H1 (cell line): ENCODE data around the gene NOTUM. TPM values are rescaled to one million over a fixed set of nuclear protein-coding genes. Genes with fewer than 3 reads are reported as not detected.

Source experiments
- BCL11A ChIP-seq, 2 experiments: IDR thresholded peaks; one replicate each; pipeline ENCODE4 v1.6.1; 2011; ENCODE audit warnings: low read depth in 2 of 2, low read length in 2 of 2, mild to moderate bottlenecking in 2 of 2
- JUN ChIP-seq: IDR thresholded peaks from 2 replicates; pipeline ENCODE4 v1.6.1; 2011; ENCODE audit warnings: low read depth, mild to moderate bottlenecking, improper control_type of control experiment, low read length
- MAFK ChIP-seq: IDR thresholded peaks from 2 replicates; pipeline ENCODE4 v1.6.1; 2012; ENCODE audit warnings: low read depth, mild to moderate bottlenecking, improper control_type of control experiment, low read length
- NANOG ChIP-seq: IDR thresholded peaks from 2 replicates; pipeline ENCODE4 v1.6.1; 2011; ENCODE audit warnings: low read length, low read depth, mild to moderate bottlenecking, inconsistent platforms; ENCODE audit not compliant: insufficient read depth, poor library complexity, severe bottlenecking
- RXRA ChIP-seq: IDR thresholded peaks from 2 replicates; pipeline ENCODE4 v1.6.1; 2011; ENCODE audit warnings: low read depth, mild to moderate bottlenecking, low read length, moderate library complexity; ENCODE audit not compliant: insufficient read depth
- SIX5 ChIP-seq: IDR thresholded peaks from 2 replicates; pipeline ENCODE4 v1.6.1; 2011; ENCODE audit warnings: mild to moderate bottlenecking, low read depth, low read length
- SP2 ChIP-seq: IDR thresholded peaks from 2 replicates; pipeline ENCODE4 v1.6.1; 2012; ENCODE audit warnings: mild to moderate bottlenecking, low read length, inconsistent platforms
- SRF ChIP-seq: IDR thresholded peaks from 2 replicates; pipeline ENCODE4 v1.6.1; 2011; ENCODE audit warnings: mild to moderate bottlenecking, low read depth, low read length, moderate library complexity
- TAF7 ChIP-seq: optimal IDR thresholded peaks from 2 replicates; pipeline ENCODE3; 2011; ENCODE audit warnings: low read depth, mild to moderate bottlenecking, inconsistent platforms, low read length, moderate library complexity, borderline replicate concordance
- polyA plus RNA-seq, 7 experiments: library from polyadenylated mRNA; depleted of rRNA in 3 of 7; stranded (reverse) in 5 of 7; unstranded in 2 of 7; fragments of >200 nt in 5 of 7; fragments of 200-250 nt in 2 of 7; gene quantifications; 1 replicate in 5 of 7; 2 replicates in 1 of 7; 4 replicates in 1 of 7; pipeline versions ENCODE4 v1.2.1 to v1.2.3, GENCODE V29; 2011 to 2013; ENCODE audit warnings: missing spikeins in 2 of 7, mixed read lengths in 2 of 7
- total RNA-seq: library from RNA; stranded (reverse); fragmentation: NEBNext Ultra II Directional; extraction: Animal tissue kit (Norgen Biotek cat#: 25700); gene quantifications from 2 replicates; pipeline ENCODE4 v1.2.1, GENCODE V29; 2021

NOTUM gene
- total and polyA plus RNA-seq, 2 of the 8 experiments (the other 6 are each of a cell fraction or from before 2014, with no cell fraction given): 0.45 to 0.76 TPM

- TF ChIP-seq RXRA (no peak), SRF (no peak), BCL11A (IDR thresholded peaks at IDR 0.05; ENCODE audit: low read depth in 2 of 2, low read length in 2 of 2) (no peak), JUN (no peak), SP2 (no peak), MAFK (no peak), NANOG (no peak), TAF7 (no peak), SIX5 (no peak)
Measured at GRCh38 chr17:81908793-81909192, 52.2 kb downstream of the NOTUM start (continued).
